Measurements from ENCODE around the gene ARHGAP26.

DNA sequence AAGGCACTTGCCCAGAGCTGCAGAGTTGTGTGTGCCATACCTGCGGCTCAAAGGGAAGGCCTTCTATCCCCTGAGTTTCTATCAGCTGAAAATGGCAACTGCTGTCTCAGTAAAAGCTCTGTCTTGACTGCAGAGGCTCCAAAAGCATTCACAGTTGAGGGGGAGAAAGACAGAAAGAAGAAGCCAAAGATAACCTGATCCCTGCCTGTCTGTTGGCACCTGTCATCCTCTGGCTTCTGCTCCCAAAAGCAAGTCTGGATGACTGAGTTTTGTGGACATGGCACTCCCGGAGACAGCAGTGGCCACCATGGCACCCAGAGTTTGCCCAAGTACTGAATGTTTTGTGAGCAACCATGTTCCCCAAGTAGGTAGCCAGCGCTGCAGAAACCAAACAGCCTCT lies 456.7 kb downstream of the ARHGAP26 start:
- TF ChIP-seq TAF1 (IDR thresholded peaks at IDR 0.05; ENCODE audit: low read depth) (no peak), POLR2AphosphoS5 (IDR thresholded peaks at IDR 0.05) (no peak), EP300 (conservative IDR thresholded peaks at IDR 0.05; ENCODE audit: poor library complexity, severe bottlenecking) (no peak), SMC3 (conservative IDR thresholded peaks at IDR 0.05; ENCODE audit: poor library complexity) (no peak), MXI1 (conservative IDR thresholded peaks at IDR 0.05; ENCODE audit: poor library complexity, severe bottlenecking) (no peak)
- TF ChIP-seq, protein P1, sequence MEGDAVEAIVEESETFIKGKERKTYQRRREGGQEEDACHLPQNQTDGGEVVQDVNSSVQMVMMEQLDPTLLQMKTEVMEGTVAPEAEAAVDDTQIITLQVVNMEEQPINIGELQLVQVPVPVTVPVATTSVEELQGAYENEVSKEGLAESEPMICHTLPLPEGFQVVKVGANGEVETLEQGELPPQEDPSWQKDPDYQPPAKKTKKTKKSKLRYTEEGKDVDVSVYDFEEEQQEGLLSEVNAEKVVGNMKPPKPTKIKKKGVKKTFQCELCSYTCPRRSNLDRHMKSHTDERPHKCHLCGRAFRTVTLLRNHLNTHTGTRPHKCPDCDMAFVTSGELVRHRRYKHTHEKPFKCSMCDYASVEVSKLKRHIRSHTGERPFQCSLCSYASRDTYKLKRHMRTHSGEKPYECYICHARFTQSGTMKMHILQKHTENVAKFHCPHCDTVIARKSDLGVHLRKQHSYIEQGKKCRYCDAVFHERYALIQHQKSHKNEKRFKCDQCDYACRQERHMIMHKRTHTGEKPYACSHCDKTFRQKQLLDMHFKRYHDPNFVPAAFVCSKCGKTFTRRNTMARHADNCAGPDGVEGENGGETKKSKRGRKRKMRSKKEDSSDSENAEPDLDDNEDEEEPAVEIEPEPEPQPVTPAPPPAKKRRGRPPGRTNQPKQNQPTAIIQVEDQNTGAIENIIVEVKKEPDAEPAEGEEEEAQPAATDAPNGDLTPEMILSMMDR (IDR thresholded peaks at IDR 0.05; ENCODE audit: poor library complexity, severe bottlenecking): no peak
- TF ChIP-seq, protein P2, sequence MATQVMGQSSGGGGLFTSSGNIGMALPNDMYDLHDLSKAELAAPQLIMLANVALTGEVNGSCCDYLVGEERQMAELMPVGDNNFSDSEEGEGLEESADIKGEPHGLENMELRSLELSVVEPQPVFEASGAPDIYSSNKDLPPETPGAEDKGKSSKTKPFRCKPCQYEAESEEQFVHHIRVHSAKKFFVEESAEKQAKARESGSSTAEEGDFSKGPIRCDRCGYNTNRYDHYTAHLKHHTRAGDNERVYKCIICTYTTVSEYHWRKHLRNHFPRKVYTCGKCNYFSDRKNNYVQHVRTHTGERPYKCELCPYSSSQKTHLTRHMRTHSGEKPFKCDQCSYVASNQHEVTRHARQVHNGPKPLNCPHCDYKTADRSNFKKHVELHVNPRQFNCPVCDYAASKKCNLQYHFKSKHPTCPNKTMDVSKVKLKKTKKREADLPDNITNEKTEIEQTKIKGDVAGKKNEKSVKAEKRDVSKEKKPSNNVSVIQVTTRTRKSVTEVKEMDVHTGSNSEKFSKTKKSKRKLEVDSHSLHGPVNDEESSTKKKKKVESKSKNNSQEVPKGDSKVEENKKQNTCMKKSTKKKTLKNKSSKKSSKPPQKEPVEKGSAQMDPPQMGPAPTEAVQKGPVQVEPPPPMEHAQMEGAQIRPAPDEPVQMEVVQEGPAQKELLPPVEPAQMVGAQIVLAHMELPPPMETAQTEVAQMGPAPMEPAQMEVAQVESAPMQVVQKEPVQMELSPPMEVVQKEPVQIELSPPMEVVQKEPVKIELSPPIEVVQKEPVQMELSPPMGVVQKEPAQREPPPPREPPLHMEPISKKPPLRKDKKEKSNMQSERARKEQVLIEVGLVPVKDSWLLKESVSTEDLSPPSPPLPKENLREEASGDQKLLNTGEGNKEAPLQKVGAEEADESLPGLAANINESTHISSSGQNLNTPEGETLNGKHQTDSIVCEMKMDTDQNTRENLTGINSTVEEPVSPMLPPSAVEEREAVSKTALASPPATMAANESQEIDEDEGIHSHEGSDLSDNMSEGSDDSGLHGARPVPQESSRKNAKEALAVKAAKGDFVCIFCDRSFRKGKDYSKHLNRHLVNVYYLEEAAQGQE (IDR thresholded peaks at IDR 0.05; ENCODE audit: borderline replicate concordance): no peak
